ENCODE results near the gene ABCA13.

- no peak for TF ChIP-seq POLR2AphosphoS5 (IDR thresholded peaks at IDR 0.05; ENCODE audit: low read depth)
- no peak for TF ChIP-seq CTCF (IDR thresholded peaks at IDR 0.05; ENCODE audit: insufficient read depth, low read length)
These were observed 245.2 kb downstream of the ABCA13 start for GRCh38 chr7:48416327-48416908.
